HG03066 (cell line): ENCODE data around the gene CBR3.

Source experiments
- ATAC-seq: cut with Tn5 transposase; IDR thresholded peaks from one replicate; pipeline ENCODE4 v1.9.1; 2021; ENCODE audit warnings: low read depth; ENCODE audit not compliant: unreplicated experiment

The CBR3 gene

DNA sequence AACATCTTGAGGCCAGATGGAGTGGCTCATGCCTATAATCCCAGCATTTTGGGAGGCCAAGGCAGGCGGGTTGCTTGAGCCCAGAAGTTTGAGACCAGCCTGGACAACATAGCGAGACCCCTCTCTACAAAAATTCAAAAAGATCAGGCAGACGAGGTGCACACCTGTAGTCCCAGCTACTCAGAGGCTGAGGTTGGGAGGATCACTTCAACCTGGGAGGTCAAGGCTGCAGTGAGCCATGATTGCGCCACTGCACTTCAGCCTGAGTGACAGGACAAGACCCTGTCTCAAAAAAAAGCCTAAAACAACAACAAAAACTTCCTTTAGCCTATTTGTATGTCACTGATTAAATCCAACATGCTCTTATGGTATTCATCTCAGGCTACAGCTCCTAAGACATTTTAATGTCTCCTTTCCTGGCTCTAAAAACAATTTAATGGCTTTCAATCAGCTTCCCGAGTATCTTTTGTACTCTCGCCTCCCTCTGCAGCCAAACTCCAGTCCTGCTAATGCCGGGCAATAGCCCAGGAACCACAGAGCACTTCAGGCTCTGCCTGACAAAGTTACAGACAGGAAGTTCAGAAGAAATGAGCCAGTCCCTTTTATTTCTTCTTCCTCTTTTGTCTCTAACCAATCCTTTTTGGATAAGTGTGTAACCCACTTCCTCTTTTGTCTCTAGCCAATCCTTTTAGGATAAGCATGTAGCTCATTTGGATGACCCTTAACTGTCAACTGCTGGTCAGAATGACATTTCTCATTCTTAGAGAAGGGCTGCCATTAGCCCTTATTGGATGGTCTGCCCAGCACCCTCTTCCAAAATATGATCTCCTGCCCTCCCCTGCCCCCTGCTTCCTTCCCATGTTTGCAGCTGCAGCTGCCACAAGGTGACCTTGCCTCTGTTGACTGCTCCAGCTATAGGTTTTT is 15.2 kb downstream of the CBR3 start:
- no peak for ATAC-seq

DNA sequence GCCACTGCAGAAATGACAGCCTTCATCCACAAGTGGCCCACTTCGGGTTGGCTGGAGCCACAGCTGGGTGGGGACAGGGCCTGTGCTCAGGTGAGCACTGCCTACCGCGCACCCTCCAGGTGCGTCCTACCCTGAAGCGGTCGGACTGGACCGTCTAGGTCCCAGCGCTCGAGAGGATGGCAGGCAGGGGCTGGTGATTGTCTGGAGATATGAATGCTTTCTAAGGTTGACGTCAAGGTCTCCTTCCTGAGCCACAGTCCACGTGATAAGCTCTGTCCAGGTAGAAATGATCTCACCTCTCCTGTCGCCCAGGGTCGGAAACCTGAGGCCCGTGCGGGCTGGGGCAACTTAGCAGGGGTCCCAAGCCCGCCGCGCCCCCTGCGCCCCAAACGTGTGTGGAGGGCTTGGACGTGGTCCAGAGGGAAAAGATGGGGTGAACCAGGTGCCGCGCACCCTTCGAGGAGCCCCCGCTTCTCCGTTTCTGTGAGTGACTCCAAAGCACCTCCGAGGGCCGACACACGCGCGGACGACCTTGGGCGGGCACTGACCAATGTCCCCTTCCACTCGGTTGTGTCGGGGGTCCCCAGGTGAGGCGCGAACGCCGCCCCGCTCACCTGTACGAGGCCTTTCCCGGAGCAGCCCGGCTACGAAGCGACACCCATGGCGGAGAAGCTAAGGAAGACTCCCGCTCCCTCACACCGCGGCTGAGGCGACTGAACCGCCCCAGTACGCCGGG is 20.9 kb downstream of the CBR3 start:
- no peak for ATAC-seq

DNA sequence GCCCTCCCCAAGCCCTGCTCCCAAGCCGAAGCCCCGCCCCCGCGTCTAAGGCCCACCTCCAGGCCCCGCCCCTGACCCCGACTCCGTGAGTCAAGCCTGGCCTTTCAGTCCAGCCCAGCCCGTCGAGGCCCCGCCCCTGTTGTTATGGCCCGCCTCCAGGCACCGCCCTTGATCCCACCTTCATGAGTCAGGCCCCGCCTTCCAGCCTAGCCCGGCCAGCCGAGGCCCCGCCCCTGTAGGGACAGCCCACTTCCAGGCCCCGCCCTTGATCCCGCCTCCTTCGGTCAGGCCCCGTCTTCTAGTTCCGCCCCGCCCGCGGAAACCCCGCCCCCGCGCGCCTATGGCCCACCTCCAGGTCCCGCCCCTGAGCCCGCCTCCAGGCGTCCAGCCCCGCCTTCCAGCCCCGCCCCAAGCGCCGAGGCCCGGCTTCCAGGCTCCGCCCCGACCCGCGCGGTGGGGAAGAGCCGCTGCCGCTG is 21.5 kb downstream of the CBR3 start:
- peak; percentile 89 for ATAC-seq

DNA sequence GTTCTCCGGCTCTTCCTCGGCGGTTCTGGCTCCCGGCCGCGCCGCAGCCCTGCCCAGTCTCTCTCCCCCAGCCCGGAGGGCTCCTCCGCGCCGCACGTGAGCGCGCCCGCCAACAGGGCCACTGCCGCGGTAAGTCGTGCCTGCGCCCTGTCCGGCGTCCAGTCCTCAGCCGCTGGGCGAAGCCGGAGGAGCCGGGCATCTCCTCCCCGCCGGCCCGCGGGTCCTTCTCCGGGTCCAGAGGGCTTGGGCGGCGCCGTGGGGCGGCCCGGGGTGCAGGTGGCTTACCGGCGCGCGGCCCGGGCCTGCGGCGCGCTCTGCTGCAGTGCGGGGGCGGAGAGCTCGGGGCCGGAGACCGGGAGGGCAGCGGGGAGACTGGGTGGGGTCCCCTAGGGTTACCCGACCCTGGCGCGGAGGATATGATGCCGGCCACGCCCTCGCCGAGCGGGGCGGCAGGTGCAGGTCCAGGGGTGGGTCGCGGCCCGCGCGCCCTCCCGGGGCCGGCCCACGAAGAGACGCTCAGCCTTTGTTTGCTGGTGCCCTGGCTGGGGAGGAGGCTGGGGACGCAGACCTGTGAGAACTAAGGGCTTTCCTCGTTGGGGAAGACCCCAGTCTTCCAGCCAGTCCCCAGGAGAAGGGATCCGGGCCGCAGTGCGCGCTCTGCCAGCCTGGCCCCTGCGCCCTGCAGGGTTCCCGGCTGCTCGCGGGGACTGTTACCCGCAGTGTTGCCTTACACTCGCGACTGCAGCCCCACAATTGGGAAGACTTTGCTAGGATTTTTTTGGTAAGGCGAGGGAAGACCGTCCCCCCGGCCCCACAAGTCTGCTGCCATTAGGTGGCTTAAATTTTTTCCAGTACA is 22.2 kb downstream of the CBR3 start, which contains the start of gene DOP1B:
TSS of gene DOP1B (plus strand) at position 10 of the 856 bp plus-strand sequence. CDS start 7,910 bp downstream, outside the sequence.
- peak; percentile 26 for ATAC-seq

DNA sequence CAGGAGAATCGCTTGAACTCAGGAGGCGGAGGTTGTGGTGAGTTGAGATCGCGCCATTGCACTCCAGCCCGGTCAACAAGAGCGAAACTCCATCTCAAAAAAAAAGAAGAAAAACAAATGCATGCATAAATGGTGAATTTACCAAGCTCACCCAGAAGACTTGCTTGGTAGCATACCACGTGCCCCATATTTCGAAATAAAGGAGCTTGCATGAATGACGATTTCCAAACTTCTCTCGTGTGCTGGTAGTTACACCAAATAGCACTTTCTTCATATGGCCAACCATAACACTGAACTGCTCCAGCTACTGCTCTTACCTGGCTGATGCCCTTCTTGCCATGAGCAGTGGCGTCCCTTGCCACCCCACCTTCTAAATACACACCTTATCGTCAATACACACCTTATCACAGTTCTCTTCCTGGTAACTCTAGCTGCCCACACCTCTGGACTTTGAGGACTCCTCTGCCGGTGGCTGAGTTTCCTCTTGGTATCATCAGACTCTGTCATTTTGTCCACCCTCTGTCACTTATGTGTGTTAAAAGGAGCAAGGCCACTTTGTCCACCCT is 24.6 kb downstream of the CBR3 start:
- no peak for ATAC-seq

DNA sequence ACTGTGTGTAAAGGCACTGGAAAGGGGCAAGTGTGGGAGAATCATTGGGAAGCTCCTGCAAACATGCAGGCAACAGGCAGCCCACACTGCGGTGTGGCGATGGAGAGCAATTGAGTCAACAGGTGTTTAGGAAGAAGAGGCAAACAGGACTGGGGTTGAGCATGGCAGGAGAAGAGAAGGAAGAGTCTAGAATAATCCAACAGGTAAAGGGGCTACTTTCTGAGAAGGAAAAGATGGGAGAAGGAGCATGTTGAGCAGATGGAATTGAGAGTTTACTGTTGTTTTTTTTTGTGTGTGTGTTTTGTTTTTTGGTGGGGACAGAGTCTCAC is 25.9 kb downstream of the CBR3 start:
- no peak for ATAC-seq

DNA sequence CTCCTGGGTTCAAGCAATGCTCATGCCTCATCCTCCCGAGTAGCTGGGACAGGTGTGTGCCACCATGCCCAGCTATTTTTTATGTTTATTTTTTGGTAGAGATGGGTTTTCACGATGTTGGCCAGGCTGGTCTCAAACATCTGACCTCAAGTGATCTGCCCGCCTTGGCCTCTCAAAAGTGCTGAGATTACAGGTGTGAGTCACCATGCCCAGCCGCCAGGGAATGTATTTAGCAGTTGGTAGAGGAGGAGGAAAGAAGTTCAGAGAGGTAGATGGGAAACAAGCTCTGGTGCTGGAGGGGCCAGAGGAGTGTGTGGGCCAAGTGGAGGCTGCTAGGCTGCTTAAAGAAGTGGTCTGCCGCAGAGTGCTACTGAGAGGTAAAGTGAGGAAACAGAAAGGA is 27.8 kb downstream of the CBR3 start:
- ATAC-seq: no peak

DNA sequence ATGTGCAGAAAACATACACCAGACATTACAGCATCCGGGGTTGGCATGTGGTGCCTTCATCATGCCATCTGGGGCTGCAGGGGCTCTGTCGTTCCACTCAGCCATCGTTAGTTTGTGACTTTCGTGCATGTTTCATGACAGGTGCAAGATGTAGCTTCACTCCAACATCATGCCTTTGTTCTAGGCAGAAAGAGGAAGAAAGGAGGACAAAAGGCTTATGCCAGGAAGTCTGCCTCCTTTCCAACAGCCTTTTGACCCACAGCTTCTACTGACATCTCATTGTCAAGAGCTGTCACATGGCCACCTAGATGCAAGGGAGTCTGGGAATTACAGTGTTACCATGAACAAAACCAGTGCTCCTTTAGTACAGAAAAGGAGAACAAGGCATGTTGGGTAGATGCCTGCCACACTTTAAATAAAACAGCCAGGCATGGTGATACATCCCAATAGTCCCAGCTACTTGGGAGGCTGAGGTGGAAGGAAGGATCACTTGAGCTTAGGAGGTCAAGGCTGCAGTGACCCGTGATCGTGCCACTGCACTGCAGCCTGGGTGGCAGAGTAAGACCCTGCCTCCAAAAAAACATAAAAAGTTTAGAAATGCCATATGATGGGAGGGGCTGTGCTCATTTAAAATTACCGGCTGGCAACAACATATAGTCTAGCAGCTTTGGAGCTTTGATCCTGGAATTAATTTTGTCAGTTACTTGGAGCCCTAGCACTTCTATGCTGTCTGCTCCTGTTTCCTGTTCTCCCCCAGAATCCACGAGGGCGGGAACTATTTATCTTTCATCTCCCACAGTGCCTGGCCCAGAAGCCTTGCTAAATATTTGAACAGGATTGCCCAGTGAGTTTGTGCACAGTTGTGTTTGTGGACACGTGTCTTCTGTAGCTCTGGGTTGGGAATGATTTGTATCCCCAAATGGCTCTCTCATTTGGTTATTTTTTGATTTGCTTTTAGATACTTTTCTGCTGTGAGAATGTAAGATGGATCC is 29.2 kb downstream of the CBR3 start:
- ATAC-seq: no peak

DNA sequence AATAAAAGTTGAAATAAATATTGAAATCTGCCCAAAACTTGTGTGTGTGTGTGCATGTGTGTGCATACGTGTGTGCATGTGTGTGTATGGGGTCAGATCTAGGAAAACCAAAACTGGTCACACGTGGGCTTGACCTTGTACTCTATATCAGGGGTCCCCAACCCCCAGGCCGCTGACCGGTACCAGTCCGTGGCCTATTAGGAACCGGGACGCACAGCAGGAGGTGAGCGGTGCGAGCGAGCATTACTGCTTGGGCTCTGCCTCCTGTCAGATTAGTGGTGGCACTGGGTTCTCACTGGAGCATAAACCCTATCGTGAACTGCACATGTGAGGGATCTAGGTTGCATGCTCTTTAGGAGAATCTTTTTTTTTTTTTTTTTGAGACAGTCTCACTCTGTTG is 30.5 kb downstream of the CBR3 start:
- ATAC-seq: no peak

DNA sequence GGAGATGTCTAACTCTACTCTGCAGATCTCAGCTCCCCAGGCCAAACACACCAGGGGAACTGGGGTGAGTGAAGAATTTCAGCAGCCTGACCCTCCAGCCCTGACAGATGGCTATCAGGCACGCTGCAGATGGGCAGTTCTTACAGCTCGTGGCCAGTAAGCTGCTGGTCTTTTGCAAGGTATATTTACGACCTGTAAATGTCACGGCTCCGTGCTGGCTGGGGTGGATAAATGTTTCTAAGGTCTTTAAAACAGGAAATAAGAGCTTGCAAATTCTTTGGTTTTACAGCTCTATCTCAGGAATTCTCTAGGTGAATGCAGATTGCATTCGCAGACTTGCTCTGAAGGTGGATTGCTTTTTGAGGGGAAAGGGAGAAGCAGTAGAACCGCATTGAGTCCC is 31.8 kb downstream of the CBR3 start:
- ATAC-seq: no peak

DNA sequence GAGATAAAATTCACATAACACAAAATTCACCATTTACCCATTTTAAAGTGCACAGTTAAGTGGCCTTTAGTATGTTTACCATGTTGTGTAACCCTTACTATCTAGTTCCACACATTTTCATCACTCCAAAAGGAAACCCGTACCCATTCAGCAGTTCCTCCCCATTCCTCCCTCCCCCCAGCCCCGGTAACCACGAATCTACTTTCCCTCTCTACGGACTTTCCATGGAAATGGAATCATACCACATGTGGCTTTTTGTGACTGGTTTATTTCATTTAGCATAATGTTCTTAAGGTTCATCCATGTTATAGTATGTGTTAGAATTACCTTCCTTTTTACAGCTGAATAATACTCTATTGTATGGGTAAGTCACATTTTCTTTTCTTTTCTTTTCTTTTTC is 32.7 kb downstream of the CBR3 start:
- ATAC-seq: no peak

DNA sequence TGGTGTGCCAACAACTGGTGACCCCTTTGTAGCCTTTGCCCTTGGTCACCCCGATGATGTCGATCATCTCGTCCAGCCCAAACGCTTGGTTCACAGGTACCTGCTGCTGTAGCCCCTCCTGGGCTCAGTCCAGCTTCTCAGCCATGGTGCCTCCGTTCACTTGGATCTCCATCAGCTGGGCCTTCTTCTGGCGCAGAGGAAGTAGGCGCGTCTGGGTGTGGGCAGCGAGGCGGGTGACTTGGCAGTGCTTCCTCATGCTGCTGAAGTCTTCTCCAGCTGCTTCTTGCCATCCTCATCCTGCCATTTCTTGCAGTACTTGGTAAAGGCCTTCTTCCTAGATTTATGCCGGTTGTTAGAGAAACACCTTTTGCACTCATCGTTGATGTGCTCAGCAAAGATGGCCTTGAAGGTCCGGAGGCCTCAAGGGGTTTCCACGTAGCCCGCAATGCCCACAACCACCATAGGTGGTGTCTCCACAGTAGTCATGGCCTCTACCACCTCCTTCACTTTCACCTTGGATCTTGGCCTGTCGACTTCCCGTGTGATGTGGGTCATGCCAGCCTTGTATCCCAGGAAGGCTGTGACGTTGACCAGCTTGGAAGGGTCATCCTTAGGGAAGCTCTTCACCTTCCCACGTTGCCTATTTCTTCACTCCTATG is 34.7 kb downstream of the CBR3 start:
- ATAC-seq: no peak

DNA sequence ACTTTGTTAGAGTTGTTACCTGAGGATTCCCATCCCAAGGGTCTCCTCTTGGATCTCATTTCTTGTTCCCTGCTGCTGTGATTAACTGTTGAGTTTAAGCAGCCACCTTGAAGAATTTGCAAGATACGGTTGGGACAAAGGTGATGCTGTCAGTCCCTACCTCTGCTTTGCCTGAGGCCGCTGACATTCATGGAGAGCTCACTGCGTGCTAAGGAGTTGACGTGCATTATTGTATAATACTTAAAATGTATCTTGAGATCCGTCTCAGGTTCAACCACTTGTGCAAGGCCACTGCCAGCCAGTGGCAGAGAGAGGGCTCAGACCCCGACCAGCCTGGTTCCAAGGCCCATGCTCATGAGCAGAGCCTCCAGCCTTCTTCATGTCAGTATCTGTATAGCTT is 35.9 kb downstream of the CBR3 start:
- no peak for ATAC-seq

DNA sequence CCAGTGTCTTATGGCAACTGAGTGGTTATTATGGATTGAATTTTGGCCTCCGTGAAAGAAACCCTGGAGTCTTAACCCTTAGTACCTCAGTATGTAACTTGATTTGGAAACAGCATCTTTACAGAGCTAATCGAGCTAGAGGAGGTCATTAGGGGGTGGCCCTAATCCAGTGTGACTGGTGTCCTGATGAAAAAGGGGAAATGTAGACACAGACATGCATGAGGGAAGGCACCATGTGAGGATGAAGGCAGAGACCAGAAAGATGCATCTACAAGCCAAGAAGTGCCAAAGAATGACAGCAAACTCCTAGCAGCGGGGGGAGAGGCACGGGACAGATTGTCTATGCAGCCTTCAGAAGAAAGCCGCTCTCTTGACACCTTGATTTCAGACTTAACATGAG is 36.5 kb downstream of the CBR3 start:
- no peak for ATAC-seq

DNA sequence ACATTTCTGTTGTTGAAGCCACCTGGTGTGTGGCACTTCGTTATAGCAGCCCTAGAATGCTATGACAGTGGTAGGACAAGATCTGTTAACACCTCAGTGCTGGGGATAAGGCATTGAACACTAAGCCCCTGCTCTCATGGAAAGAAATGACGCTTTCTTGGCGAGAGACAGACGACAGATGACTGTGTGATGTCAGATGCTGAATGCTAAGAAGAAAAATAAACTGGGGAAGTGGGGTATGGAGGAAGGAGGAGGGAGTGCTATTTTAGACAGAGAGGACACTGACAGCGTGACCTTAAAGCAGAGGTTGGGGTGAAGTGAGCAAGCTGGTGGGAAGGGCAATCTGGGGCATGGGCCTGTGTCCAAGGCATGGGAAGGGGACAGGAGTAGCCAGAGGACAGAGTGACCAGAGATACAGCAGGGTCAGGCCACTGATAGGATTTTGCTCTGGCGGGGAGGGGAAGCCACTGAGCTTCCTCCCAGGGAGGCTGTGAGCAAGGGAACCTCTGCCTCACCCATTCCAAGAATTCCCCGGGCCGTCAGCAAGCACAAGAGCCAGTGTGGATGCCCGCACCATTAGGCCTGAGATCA is 37.0 kb downstream of the CBR3 start:
- no peak for ATAC-seq

DNA sequence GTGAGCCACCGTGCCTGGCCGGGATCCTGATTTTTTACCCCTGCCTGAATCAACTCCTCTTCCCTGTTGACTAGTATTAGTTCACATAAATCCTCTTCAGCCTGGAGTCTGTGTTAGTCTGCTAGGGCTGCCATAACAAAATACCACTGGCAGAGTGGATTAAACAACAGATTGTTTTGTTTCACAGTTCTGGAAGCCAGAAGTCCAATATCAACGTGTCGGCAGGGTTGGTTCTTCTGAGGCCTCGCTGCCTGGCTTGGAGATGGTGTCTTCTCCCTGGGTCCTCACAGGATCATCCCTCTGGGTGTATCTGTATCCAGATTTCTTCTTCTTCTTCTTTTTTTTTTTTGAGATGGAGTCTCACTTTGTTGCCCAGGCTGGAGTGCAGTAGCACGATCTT is 39.9 kb downstream of the CBR3 start:
- ATAC-seq: no peak

DNA sequence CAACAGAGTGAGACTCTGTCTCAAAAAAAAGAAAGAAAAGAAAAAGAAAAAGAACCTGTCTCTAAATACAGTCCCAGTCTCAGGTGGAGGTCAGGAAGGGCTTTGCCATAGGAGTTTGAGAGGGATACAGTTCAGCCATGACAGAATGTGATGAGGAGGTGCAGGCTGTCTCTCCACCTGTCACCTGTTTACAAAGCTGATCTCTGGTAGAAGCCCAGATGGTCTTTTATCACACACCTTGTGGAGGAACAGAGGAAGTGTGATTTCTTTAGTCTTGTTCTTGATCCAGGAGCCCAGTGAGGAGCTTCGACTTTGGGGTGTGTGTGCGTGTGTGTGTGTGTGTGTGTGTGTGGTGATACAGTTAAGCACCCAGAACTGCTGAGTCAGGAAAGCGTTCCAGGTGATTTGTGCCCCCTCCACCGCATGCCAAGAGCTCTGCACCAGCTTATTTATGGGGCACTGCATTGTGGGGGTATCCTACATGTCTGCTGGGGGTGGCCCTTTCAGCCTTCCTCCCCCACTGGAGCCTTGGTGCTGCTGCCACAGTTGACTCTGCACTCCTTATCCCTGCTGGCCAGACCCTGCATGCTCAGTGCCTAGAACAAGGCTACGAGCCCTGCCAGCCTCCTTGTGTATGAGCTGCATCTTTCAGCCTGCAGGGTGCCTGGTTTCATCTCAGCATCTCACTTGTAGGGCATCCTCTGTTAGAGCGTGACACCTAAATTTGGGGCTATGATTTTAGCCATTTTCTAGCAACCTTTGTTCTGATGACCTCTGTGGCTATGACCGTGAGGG is 41.1 kb downstream of the CBR3 start:
- ATAC-seq: no peak

DNA sequence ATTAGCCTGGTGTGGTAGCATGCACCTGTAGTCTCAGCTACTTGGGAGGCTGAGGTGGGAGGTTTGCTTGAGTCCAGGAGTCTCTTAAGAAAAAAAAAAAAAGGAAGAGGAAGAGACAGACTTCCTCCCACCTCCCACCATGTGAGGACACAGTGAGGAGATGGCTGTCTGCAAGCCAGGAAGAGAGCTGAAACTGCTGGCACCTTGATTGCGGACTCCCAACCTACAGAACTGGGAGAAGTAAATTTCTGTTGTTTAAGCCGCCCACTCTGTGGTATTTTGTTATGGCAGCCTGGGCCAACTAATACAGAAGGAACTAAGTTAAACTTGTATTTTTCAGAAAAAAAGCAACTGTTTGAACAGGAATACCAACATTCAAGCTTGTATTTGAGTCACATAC is 43.5 kb downstream of the CBR3 start:
- no peak for ATAC-seq
